ENCODE results near the gene SLMAP. TPM values are rescaled to one million over a fixed set of nuclear protein-coding genes. Genes with fewer than 3 reads are reported as not detected.

The SLMAP gene
- polyA plus RNA-seq, 2 of the 4 experiments (the other 2 are of a cell fraction), result 15.2 to 33.1 TPM

- ATAC-seq (no peak), FAIRE-seq (no peak)
- CTCF ChIA-PET, result interaction anchor here (0.6 kb wide), 2 partner anchors 323 to 778 kb away, joined by 4 read pairs; no protein-coding TSS in a partner anchor
Observed at GRCh38 chr3:57715686-57716085, 40.4 kb upstream of the SLMAP start.

GRCh38 chr3:57717205-57717868 is 38.8 kb upstream of the SLMAP start:
- Histone ChIP-seq H3K4me1 (0 out of 3 replicates have a peak, but pooled peaks cover 3% of the 10 kb centered on the region), H3K9me3 (no peaks in the 10 kb centered on the region), H3K27ac (no peak overlapping the region), H3K4me2 (no peak overlapping the region), H3K4me3 (no peak overlapping the region)
- ChIA-PET POLR2A (no interaction called here), CTCF (no interaction called here)
- FAIRE-seq (no peak), DNase-seq (ENCODE audit: low read depth in 1 of 2, low spot score in 1 of 2) (no peak), ATAC-seq (no peak)
- WGBS (ENCODE audit: missing lambda C conversion rate), result 93% methylated on average over 6 of the region's 6 CpGs
- TF ChIP-seq HES2 (IDR thresholded peaks at IDR 0.05), result no peak
- no peak for TF ChIP-seq POLR2A (IDR thresholded peaks at IDR 0.05; ENCODE audit: low read length)
- TF ChIP-seq RFX5 (IDR thresholded peaks at IDR 0.05), result no peak
- TF ChIP-seq NR3C1 (IDR thresholded peaks at IDR 0.05), result no peak
- TF ChIP-seq SMC3 (IDR thresholded peaks at IDR 0.05), result no peak
- no peak for TF ChIP-seq BHLHE40 (IDR thresholded peaks at IDR 0.05; ENCODE audit: low read depth, low read length)
- no peak for TF ChIP-seq RNF2 (IDR thresholded peaks at IDR 0.05; ENCODE audit: borderline replicate concordance, low read depth)
- no peak for TF ChIP-seq KDM5A (IDR thresholded peaks at IDR 0.05)
- no peak for TF ChIP-seq BCL3 (IDR thresholded peaks at IDR 0.05)
- TF ChIP-seq RCOR1 (IDR thresholded peaks at IDR 0.05; ENCODE audit: low read depth, low read length), result no peak
- no peak for TF ChIP-seq FOXS1 (CRISPR knock-in tag; IDR thresholded peaks at IDR 0.05)
- TF ChIP-seq CEBPB (IDR thresholded peaks at IDR 0.05), result no peak
- no peak for TF ChIP-seq JUN (IDR thresholded peaks at IDR 0.05)
- TF ChIP-seq EHMT2 (IDR thresholded peaks at IDR 0.05; ENCODE audit: low read depth), result no peak

More at GRCh38 chr3:57715686-57716085, 40.4 kb upstream of the SLMAP start:
- 71% methylated on average over 4 of the region's 4 CpGs for whole genome bisulfite sequencing (ENCODE audit: missing lambda C conversion rate)
- POLR2A ChIA-PET, result no interaction called here
- TF ChIP-seq MYC (IDR thresholded peaks at IDR 0.05; ENCODE audit: borderline replicate concordance, low read length) (no peak), HEYL (CRISPR knock-in tag; IDR thresholded peaks at IDR 0.05) (no peak), HDAC2 (IDR thresholded peaks at IDR 0.05) (no peak), TFCP2L1 (CRISPR knock-in tag; IDR thresholded peaks at IDR 0.05) (no peak), CEBPB (IDR thresholded peaks at IDR 0.05) (no peak), ZC3H11A (IDR thresholded peaks at IDR 0.05) (no peak), JUNB (IDR thresholded peaks at IDR 0.05) (no peak), ZFP36 (IDR thresholded peaks at IDR 0.05; ENCODE audit: borderline replicate concordance, partially characterized antibody) (no peak), FOSB (CRISPR knock-in tag; IDR thresholded peaks at IDR 0.05) (no peak)
- H3K4me2 ChIP-seq, result no peak overlapping the region
- H3K4me1 ChIP-seq, result 0 out of 3 replicates have a peak, but pooled peaks cover 3% of the 10 kb centered on the region
- no peak for DNase-seq (ENCODE audit: low read depth in 1 of 2, low spot score in 1 of 2)
- no peak overlapping the region for H3K4me3 ChIP-seq
- H3K27ac ChIP-seq, result no peak overlapping the region
- H3K9me3 ChIP-seq, result no peaks in the 10 kb centered on the region

- Histone ChIP-seq H3K4me1 (0 out of 3 replicates have a peak, but pooled peaks cover 3% of the 10 kb centered on the region), H3K27ac (no peak overlapping the region), H3K4me3 (no peak overlapping the region), H3K9me3 (no peaks in the 10 kb centered on the region), H3K4me2 (no peak overlapping the region)
- DNase-seq (ENCODE audit: low read depth in 1 of 2, low spot score in 1 of 2) (no peak), FAIRE-seq (no peak), ATAC-seq (no peak)
- no peak for TF ChIP-seq FOSL2 (IDR thresholded peaks at IDR 0.05)
- no peak for TF ChIP-seq FOSL2 (CRISPR knock-in tag; IDR thresholded peaks at IDR 0.05)
- TF ChIP-seq TP53 (CRISPR knock-in tag; IDR thresholded peaks at IDR 0.05), result no peak
- 88% methylated on average over 1 of the region's 1 CpG for WGBS (ENCODE audit: missing lambda C conversion rate)
- POLR2A ChIA-PET, result no interaction called here
- CTCF ChIA-PET, result no interaction called here
Observed at GRCh38 chr3:57718118-57718517, 38.0 kb upstream of the SLMAP start.
